Progenitor cell of endocrine pancreas (in vitro differentiated cells): ENCODE results near the gene ST3GAL3. TPM values are rescaled to one million over a fixed set of nuclear protein-coding genes. Genes with fewer than 3 reads are reported as not detected.
"Not testable (repeated sequence)": the region's sequence is repeated elsewhere in the genome, so short reads cannot be mapped to it uniquely, and the experiment has no call there.

ENCODE experiments used
- DNase-seq: peaks from one replicate; pipeline ENCODE4 v3.0.0; 2021; ENCODE audit warnings: low spot score; ENCODE audit not compliant: unreplicated experiment
- H3K27ac Mint-ChIP-seq: 2 replicates; pipeline ENCODE4 v1.8.0; 2021; ENCODE audit warnings: mild to moderate bottlenecking, moderate library complexity, mixed read lengths
- H3K27me3 Mint-ChIP-seq: 2 replicates; pipeline ENCODE4 v1.8.0; 2021; ENCODE audit warnings: mixed read lengths
- H3K36me3 Mint-ChIP-seq: 2 replicates; pipeline ENCODE4 v1.8.0; 2022; ENCODE audit warnings: mixed read lengths; ENCODE audit not compliant: insufficient read depth
- H3K4me1 Mint-ChIP-seq: 2 replicates; pipeline ENCODE4 v1.8.0; 2021; ENCODE audit warnings: low read depth, mixed read lengths
- H3K4me3 Mint-ChIP-seq: 2 replicates; pipeline ENCODE4 v1.8.0; 2021; ENCODE audit warnings: low read depth, mild to moderate bottlenecking, moderate library complexity, mixed read lengths
- H3K9me3 Mint-ChIP-seq: 2 replicates; pipeline ENCODE4 v1.8.0; 2021; ENCODE audit warnings: low read depth, mixed read lengths
- CTCF ChIP-seq: fragments of 200-600 bp; sonication (generic); IDR thresholded peaks from one replicate; pipeline ENCODE4 v1.5.0; 2021; ENCODE audit warnings: antibody characterized with exemption, mild to moderate bottlenecking; ENCODE audit not compliant: unreplicated experiment
- total RNA-seq: library from RNA; stranded (reverse); gene quantifications from 2 replicates; pipeline ENCODE4 v1.2.1, GENCODE V29; 2021

Gene ST3GAL3
- total RNA-seq, 1 donor from 2014 or later, result 14.9 TPM

GRCh38 chr1:43830802-43831201, 123.5 kb downstream of the ST3GAL3 start:
- no peak for TF ChIP-seq CTCF
- no peaks in the 10 kb centered on the region for H3K9me3 Mint-ChIP-seq
- no peak overlapping the region for H3K4me3 Mint-ChIP-seq
- no peak overlapping the region for H3K27ac Mint-ChIP-seq
- no peak for DNase-seq
- no peaks in the 10 kb centered on the region for H3K27me3 Mint-ChIP-seq
- H3K4me1 Mint-ChIP-seq, result no peaks in the 10 kb centered on the region
- no peaks in the 10 kb centered on the region for H3K36me3 Mint-ChIP-seq

- Mint-ChIP-seq H3K27ac (no peak overlapping the region), H3K4me1 (no peaks in the 10 kb centered on the region), H3K9me3 (no peaks in the 10 kb centered on the region), H3K27me3 (no peaks in the 10 kb centered on the region), H3K4me3 (no peak overlapping the region), H3K36me3 (no peaks in the 10 kb centered on the region)
- DNase-seq, result no peak
- TF ChIP-seq CTCF, result no peak
Observed at GRCh38 chr1:43831851-43832250, 124.5 kb downstream of the ST3GAL3 start.

- no peak overlapping the region for H3K27ac Mint-ChIP-seq
- H3K9me3 Mint-ChIP-seq, result no peaks in the 10 kb centered on the region
- H3K36me3 Mint-ChIP-seq, result no peaks in the 10 kb centered on the region
- no peak for TF ChIP-seq CTCF
- H3K4me3 Mint-ChIP-seq, result no peak overlapping the region
- no peaks in the 10 kb centered on the region for H3K27me3 Mint-ChIP-seq
- H3K4me1 Mint-ChIP-seq, result no peaks in the 10 kb centered on the region
- DNase-seq, result no peak
Observed at GRCh38 chr1:43832255-43832654, 124.9 kb downstream of the ST3GAL3 start.

GRCh38 chr1:43832998-43833397, 125.7 kb downstream of the ST3GAL3 start:
- no peaks in the 10 kb centered on the region for H3K4me1 Mint-ChIP-seq
- no peak for TF ChIP-seq CTCF
- no peak overlapping the region for H3K27ac Mint-ChIP-seq
- H3K27me3 Mint-ChIP-seq, result no peaks in the 10 kb centered on the region
- H3K4me3 Mint-ChIP-seq, result no peak overlapping the region
- no peaks in the 10 kb centered on the region for H3K36me3 Mint-ChIP-seq
- no peak for DNase-seq
- H3K9me3 Mint-ChIP-seq, result no peaks in the 10 kb centered on the region

GRCh38 chr1:43833902-43834279, 126.6 kb downstream of the ST3GAL3 start:
- not testable (repeated sequence) for H3K9me3 Mint-ChIP-seq, H3K27me3 Mint-ChIP-seq, H3K4me3 Mint-ChIP-seq, H3K4me1 Mint-ChIP-seq, H3K36me3 Mint-ChIP-seq, H3K27ac Mint-ChIP-seq, DNase-seq

- Mint-ChIP-seq H3K27ac (no peak overlapping the region), H3K9me3 (no peaks in the 10 kb centered on the region), H3K27me3 (peaks cover 2% of the 10 kb centered on the region), H3K36me3 (no peaks in the 10 kb centered on the region), H3K4me3 (no peak overlapping the region), H3K4me1 (peaks cover 9% of the 10 kb centered on the region)
- DNase-seq, result no peak
- TF ChIP-seq CTCF, result no peak
Observed at GRCh38 chr1:43834280-43835081, 127.1 kb downstream of the ST3GAL3 start.
